ENCODE measurements around the gene CNIH1.
"Not testable (repeated sequence)": the region's sequence is repeated elsewhere in the genome, so short reads cannot be mapped to it uniquely, and the experiment has no call there.

CNIH1 gene

DNA sequence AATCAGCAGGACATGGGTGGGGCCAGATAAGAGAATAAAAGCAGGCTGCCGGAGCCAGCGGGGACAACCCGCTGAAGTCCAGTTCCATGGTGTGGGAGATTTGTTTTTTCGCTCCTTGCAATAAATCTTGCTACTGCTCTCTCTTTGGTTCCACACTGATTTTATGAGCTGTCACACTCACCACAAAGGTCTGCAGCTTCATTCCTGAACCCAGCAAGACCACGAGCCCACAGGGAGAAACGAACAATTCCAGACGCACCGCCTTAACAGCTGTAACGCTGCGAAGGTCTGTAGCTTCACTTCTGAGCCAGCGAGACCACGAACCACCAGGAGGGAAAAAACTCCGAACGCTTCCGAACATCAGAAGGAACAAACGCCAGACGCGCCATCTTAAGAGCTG lies 2.8 kb upstream of the CNIH1 start:
- H3K36me3 ChIP-seq (replicated peaks in 1 of 2; ENCODE audit: control insufficient read depth in 2 of 2, insufficient read depth in 2 of 2, low read length in 2 of 2): peaks cover 0 to 6% of the 10 kb centered on the region in 2 donors
- H2BK15ac ChIP-seq (ENCODE audit: low read length): no peak overlapping the region
- H3K4ac ChIP-seq (ENCODE audit: low read length): no peak overlapping the region
- no peak overlapping the region for H2AK5ac ChIP-seq (ENCODE audit: low read depth, low read length)
- H2BK5ac ChIP-seq (ENCODE audit: low read length): no peak overlapping the region
- H3K79me1 ChIP-seq (ENCODE audit: low read depth, low read length): no peaks in the 10 kb centered on the region
- no peak overlapping the region for H3K23ac ChIP-seq (ENCODE audit: low read depth, low read length, poor library complexity)
- H3K14ac ChIP-seq (ENCODE audit: low read length): no peak overlapping the region
- no peak overlapping the region for H3K18ac ChIP-seq (ENCODE audit: low read length)
- no CpG with 5 or more reads among the region's 18 CpGs for WGBS, 2 donors (ENCODE audit: extremely low coverage in 2 of 2, insufficient read length in 2 of 2, insufficient replicate concordance in 1 of 2)
- DNase-seq (ENCODE audit: low spot score): no peak
- no peak overlapping the region for H2BK120ac ChIP-seq (ENCODE audit: low read depth, low read length)
- H3K4me2 ChIP-seq (ENCODE audit: insufficient read depth, low read length, poor library complexity, severe bottlenecking): no peak overlapping the region
- H3K9me3 ChIP-seq (replicated peaks in 1 of 2; ENCODE audit: control insufficient read depth in 2 of 2, insufficient read depth in 1 of 2, low read depth in 1 of 2, low read length in 2 of 2): peaks cover 0 to 4% of the 10 kb centered on the region in 2 donors
- no peak overlapping the region for H3K27ac ChIP-seq (replicated peaks; ENCODE audit: low read length)
- H3K4me3 ChIP-seq (ENCODE audit: low read length in 2 of 2): no peak overlapping the region
- H4K8ac ChIP-seq (ENCODE audit: low read depth, low read length): no peak overlapping the region
- H3K9ac ChIP-seq (ENCODE audit: low read depth, low read length, poor library complexity): no peak overlapping the region
- peaks cover 0 to under 1% (median 0%) of the 10 kb centered on the region in 3 experiments for H3K27me3 ChIP-seq (ENCODE audit: control insufficient read depth in 3 of 3, insufficient read depth in 3 of 3, low read depth in 1 of 3, low read length in 3 of 3)
- H3K4me1 ChIP-seq (ENCODE audit: control insufficient read depth in 2 of 2, insufficient read depth in 1 of 2, low read depth in 1 of 2, low read length in 2 of 2): peaks cover 4 to 11% of the 10 kb centered on the region in 2 donors
- H2AFZ ChIP-seq (ENCODE audit: low read length): no peak overlapping the region
- H4K91ac ChIP-seq (ENCODE audit: low read depth, low read length, poor library complexity): no peak overlapping the region
- no peak overlapping the region for H2BK12ac ChIP-seq (ENCODE audit: low read length)

GRCh38 chr14:54442961-54443360 lies 1.8 kb upstream of the CNIH1 start:
- H3K27me3 ChIP-seq (ENCODE audit: control insufficient read depth in 3 of 3, insufficient read depth in 3 of 3, low read depth in 1 of 3, low read length in 3 of 3); H3K4me3 ChIP-seq (ENCODE audit: low read length in 2 of 2); H3K4me2 ChIP-seq (ENCODE audit: insufficient read depth, low read length, poor library complexity, severe bottlenecking); H2BK5ac ChIP-seq (ENCODE audit: low read length); H3K9me3 ChIP-seq (replicated peaks in 1 of 2; ENCODE audit: control insufficient read depth in 2 of 2, insufficient read depth in 1 of 2, low read depth in 1 of 2, low read length in 2 of 2); H2BK120ac ChIP-seq (ENCODE audit: low read depth, low read length); H3K4ac ChIP-seq (ENCODE audit: low read length); H3K18ac ChIP-seq (ENCODE audit: low read length); H3K23ac ChIP-seq (ENCODE audit: low read depth, low read length, poor library complexity); H3K79me1 ChIP-seq (ENCODE audit: low read depth, low read length); DNase-seq (ENCODE audit: low spot score); H2AK5ac ChIP-seq (ENCODE audit: low read depth, low read length); H4K8ac ChIP-seq (ENCODE audit: low read depth, low read length); H2BK15ac ChIP-seq (ENCODE audit: low read length); H2AFZ ChIP-seq (ENCODE audit: low read length); H3K9ac ChIP-seq (ENCODE audit: low read depth, low read length, poor library complexity); H2BK12ac ChIP-seq (ENCODE audit: low read length); H3K14ac ChIP-seq (ENCODE audit: low read length); H4K91ac ChIP-seq (ENCODE audit: low read depth, low read length, poor library complexity); H3K27ac ChIP-seq (replicated peaks; ENCODE audit: low read length): not testable (repeated sequence)
- no CpG with 5 or more reads among the region's 23 CpGs for WGBS, 2 donors (ENCODE audit: extremely low coverage in 2 of 2, insufficient read length in 2 of 2, insufficient replicate concordance in 1 of 2)
- Histone ChIP-seq H3K4me1 (ENCODE audit: control insufficient read depth in 2 of 2, insufficient read depth in 1 of 2, low read depth in 1 of 2, low read length in 2 of 2) (peaks cover 7 to 11% of the 10 kb centered on the region in 2 donors), H3K36me3 (replicated peaks in 1 of 2; ENCODE audit: control insufficient read depth in 2 of 2, insufficient read depth in 2 of 2, low read length in 2 of 2) (peaks cover 0 to 14% of the 10 kb centered on the region in 2 donors)

DNA sequence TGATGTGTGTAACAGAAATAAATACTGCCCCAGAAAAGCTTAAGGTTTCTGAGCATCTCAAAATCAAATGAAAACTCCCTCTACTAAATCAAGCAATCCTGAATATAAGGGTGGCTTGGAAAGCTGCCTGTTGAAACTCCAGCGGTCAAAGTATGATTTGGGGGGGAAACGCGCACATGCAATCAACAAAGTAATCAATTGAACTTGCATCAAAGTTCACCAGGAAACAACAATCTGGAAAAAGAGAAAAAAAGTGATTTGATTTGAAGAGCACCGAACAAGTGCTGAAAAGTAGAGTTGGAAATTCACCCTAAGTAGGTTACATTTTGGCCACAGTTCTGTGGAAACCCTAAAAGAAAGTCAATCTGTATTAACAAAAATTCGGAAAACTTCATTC lies 700 bp downstream of the CNIH1 start:
- peak overlapping the region; percentile 99 for H3K14ac ChIP-seq (ENCODE audit: low read length)
- no peak overlapping the region for H2BK120ac ChIP-seq (ENCODE audit: low read depth, low read length)
- peaks cover 2% of the 10 kb centered on the region for H3K79me1 ChIP-seq (ENCODE audit: low read depth, low read length)
- H2BK12ac ChIP-seq (ENCODE audit: low read length): no peak overlapping the region
- H3K4ac ChIP-seq (ENCODE audit: low read length): no peak overlapping the region
- no peak overlapping the region for H3K23ac ChIP-seq (ENCODE audit: low read depth, low read length, poor library complexity)
- H4K8ac ChIP-seq (ENCODE audit: low read depth, low read length): no peak overlapping the region
- H3K9me3 ChIP-seq (replicated peaks in 1 of 2; ENCODE audit: control insufficient read depth in 2 of 2, insufficient read depth in 1 of 2, low read depth in 1 of 2, low read length in 2 of 2): peaks cover 0 to 9% of the 10 kb centered on the region in 2 donors
- H2AK5ac ChIP-seq (ENCODE audit: low read depth, low read length): no peak overlapping the region
- peak overlapping the region; percentile 92 to 95 for H3K4me3 ChIP-seq (ENCODE audit: low read length in 2 of 2)
- H3K9ac ChIP-seq (ENCODE audit: low read depth, low read length, poor library complexity): no peak overlapping the region
- H3K4me2 ChIP-seq (ENCODE audit: insufficient read depth, low read length, poor library complexity, severe bottlenecking): peak overlapping the region; percentile 69
- H2BK15ac ChIP-seq (ENCODE audit: low read length): no peak overlapping the region
- no peak overlapping the region for H3K18ac ChIP-seq (ENCODE audit: low read length)
- no CpG with 5 or more reads among the region's 5 CpGs for WGBS, 2 donors (ENCODE audit: extremely low coverage in 2 of 2, insufficient read length in 2 of 2, insufficient replicate concordance in 1 of 2)
- DNase-seq (ENCODE audit: low spot score): no peak
- H4K91ac ChIP-seq (ENCODE audit: low read depth, low read length, poor library complexity): no peak overlapping the region
- peaks cover 9 to 11% of the 10 kb centered on the region in 2 donors for H3K4me1 ChIP-seq (ENCODE audit: control insufficient read depth in 2 of 2, insufficient read depth in 1 of 2, low read depth in 1 of 2, low read length in 2 of 2)
- H3K36me3 ChIP-seq (replicated peaks in 1 of 2; ENCODE audit: control insufficient read depth in 2 of 2, insufficient read depth in 2 of 2, low read length in 2 of 2): peaks cover 0 to 26% of the 10 kb centered on the region in 2 donors
- H2AFZ ChIP-seq (ENCODE audit: low read length): peak overlapping the region; percentile 92
- H3K27me3 ChIP-seq (ENCODE audit: control insufficient read depth in 3 of 3, insufficient read depth in 3 of 3, low read depth in 1 of 3, low read length in 3 of 3): no peaks in the 10 kb centered on the region
- peak overlapping the region; percentile 100 for H3K27ac ChIP-seq (replicated peaks; ENCODE audit: low read length)
- peak overlapping the region; percentile 91 for H2BK5ac ChIP-seq (ENCODE audit: low read length)

DNA sequence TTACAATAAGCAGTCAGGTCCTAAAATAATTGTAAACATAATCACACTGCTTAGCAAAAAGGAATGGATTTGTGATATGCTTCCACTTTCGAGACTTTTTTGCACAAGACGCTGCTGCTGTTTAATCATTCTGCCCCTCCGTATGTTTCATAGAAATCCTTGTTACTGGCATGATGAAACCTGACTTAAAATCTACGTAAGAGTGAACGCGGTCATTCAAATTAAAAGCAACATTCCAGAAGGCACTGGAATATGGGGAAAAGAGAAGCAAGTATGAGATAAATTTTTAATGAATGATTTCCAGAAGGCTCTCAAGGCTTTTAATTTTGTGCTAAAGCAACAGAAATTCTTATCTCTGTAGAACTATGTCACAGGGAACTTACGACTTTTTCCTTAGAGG lies 1.1 kb downstream of the CNIH1 start:
- Histone ChIP-seq H2BK120ac (ENCODE audit: low read depth, low read length) (no peak overlapping the region), H3K4ac (ENCODE audit: low read length) (no peak overlapping the region), H2BK15ac (ENCODE audit: low read length) (no peak overlapping the region), H2BK5ac (ENCODE audit: low read length) (no peak overlapping the region), H4K91ac (ENCODE audit: low read depth, low read length, poor library complexity) (no peak overlapping the region), H3K4me2 (ENCODE audit: insufficient read depth, low read length, poor library complexity, severe bottlenecking) (peak overlapping the region; percentile 69), H3K14ac (ENCODE audit: low read length) (no peak overlapping the region), H3K27ac (replicated peaks; ENCODE audit: low read length) (peak overlapping the region; percentile 100), H3K18ac (ENCODE audit: low read length) (no peak overlapping the region), H2AK5ac (ENCODE audit: low read depth, low read length) (no peak overlapping the region), H2BK12ac (ENCODE audit: low read length) (no peak overlapping the region), H3K36me3 (replicated peaks in 1 of 2; ENCODE audit: control insufficient read depth in 2 of 2, insufficient read depth in 2 of 2, low read length in 2 of 2) (peaks cover 0 to 30% of the 10 kb centered on the region in 2 donors), H3K23ac (ENCODE audit: low read depth, low read length, poor library complexity) (no peak overlapping the region), H3K9ac (ENCODE audit: low read depth, low read length, poor library complexity) (no peak overlapping the region), H3K79me1 (ENCODE audit: low read depth, low read length) (peaks cover 2% of the 10 kb centered on the region), H3K27me3 (ENCODE audit: control insufficient read depth in 3 of 3, insufficient read depth in 3 of 3, low read depth in 1 of 3, low read length in 3 of 3) (no peaks in the 10 kb centered on the region), H2AFZ (ENCODE audit: low read length) (peak overlapping the region; percentile 92), H4K8ac (ENCODE audit: low read depth, low read length) (no peak overlapping the region), H3K9me3 (replicated peaks in 1 of 2; ENCODE audit: control insufficient read depth in 2 of 2, insufficient read depth in 1 of 2, low read depth in 1 of 2, low read length in 2 of 2) (peaks cover 0 to 9% of the 10 kb centered on the region in 2 donors), H3K4me1 (ENCODE audit: control insufficient read depth in 2 of 2, insufficient read depth in 1 of 2, low read depth in 1 of 2, low read length in 2 of 2) (peaks cover 9 to 11% of the 10 kb centered on the region in 2 donors), H3K4me3 (ENCODE audit: low read length in 2 of 2) (peak overlapping the region; percentile 92 to 95)
- no peak for DNase-seq (ENCODE audit: low spot score)
- no CpG with 5 or more reads among the region's 7 CpGs for WGBS, 2 donors (ENCODE audit: extremely low coverage in 2 of 2, insufficient read length in 2 of 2, insufficient replicate concordance in 1 of 2)
